HG02642 (cell line): ENCODE results near the gene MYBL2.
"Not testable (repeated sequence)": the region's sequence is repeated elsewhere in the genome, so short reads cannot be mapped to it uniquely, and the experiment has no call there.

Experiments used
- ATAC-seq: cut with Tn5 transposase; IDR thresholded peaks from one replicate; pipeline ENCODE4 v1.9.1; 2021; ENCODE audit warnings: mild to moderate bottlenecking; ENCODE audit not compliant: unreplicated experiment, poor library complexity

The MYBL2 gene

GRCh38 chr20:43666376-43667328 is at the start of gene MYBL2:
TSS of gene MYBL2 (plus strand) at chr20:43667114. CDS start at chr20:43667284, 170 bp downstream.
- peak; percentile 78 for ATAC-seq

GRCh38 chr20:43631598-43631997 is 35.3 kb upstream of the MYBL2 start:
- ATAC-seq = no peak

GRCh38 chr20:43636429-43636828 is 30.5 kb upstream of the MYBL2 start:
- no peak for ATAC-seq

- ATAC-seq = no peak
Observed at GRCh38 chr20:43642548-43642947, 24.4 kb upstream of the MYBL2 start.

GRCh38 chr20:43650997-43651525 is 15.9 kb upstream of the MYBL2 start:
- no peak for ATAC-seq

- ATAC-seq = not testable (repeated sequence)
Observed at GRCh38 chr20:43651650-43652184, 15.2 kb upstream of the MYBL2 start.

GRCh38 chr20:43653966-43654365 is 12.9 kb upstream of the MYBL2 start:
- no peak for ATAC-seq

GRCh38 chr20:43655176-43655575 is 11.7 kb upstream of the MYBL2 start:
- ATAC-seq = not testable (repeated sequence)

GRCh38 chr20:43655937-43656336 is 11.0 kb upstream of the MYBL2 start:
- no peak for ATAC-seq

- no peak for ATAC-seq
Observed at GRCh38 chr20:43658069-43658722, 8.7 kb upstream of the MYBL2 start.

- no peak for ATAC-seq
Observed at GRCh38 chr20:43658723-43659419, 8.0 kb upstream of the MYBL2 start.

- no peak for ATAC-seq
Observed at GRCh38 chr20:43662943-43663655, 3.8 kb upstream of the MYBL2 start.

GRCh38 chr20:43665466-43666176 is 1.3 kb upstream of the MYBL2 start:
- ATAC-seq = no peak

- peak; percentile 37 for ATAC-seq
Observed at GRCh38 chr20:43667341-43668132, 623 bp downstream of the MYBL2 start.

GRCh38 chr20:43669332-43669731 is 2.4 kb downstream of the MYBL2 start:
- ATAC-seq = no peak

GRCh38 chr20:43670423-43670822 is 3.5 kb downstream of the MYBL2 start:
- ATAC-seq = no peak

- no peak for ATAC-seq
Observed at GRCh38 chr20:43676368-43676767, 9.5 kb downstream of the MYBL2 start.

- ATAC-seq = peak; percentile 1
Observed at GRCh38 chr20:43680981-43681380, 14.1 kb downstream of the MYBL2 start.
